ENCODE data around the gene AQR.
"Not testable (repeated sequence)": the region's sequence is repeated elsewhere in the genome, so short reads cannot be mapped to it uniquely, and the experiment has no call there.

DNA sequence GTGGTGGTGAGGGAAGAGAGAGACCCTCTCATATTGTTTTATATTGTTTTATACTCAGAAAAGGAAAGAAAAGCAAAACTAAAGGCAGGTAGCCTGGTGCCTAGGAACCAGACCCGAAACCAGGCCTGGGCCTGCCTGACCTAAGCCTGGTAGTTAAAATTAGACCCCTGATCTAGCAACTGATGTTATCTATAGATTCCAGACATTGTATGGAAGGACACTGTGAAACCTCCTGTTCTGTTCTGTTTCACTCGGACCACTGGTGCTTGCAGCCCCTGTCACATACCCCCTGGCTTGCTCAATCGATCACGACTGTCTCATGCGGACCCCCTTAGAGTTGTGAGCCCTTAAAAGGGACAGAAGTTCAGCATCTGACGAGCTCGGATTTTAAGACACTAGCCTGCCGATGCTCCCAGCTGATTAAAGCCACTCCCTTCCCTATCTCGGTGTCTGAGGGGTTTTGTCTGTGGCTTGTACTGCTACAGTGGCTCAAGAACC lies 156.6 kb downstream of the AQR start:
- not testable (repeated sequence) for TF ChIP-seq EZH2 (IDR thresholded peaks at IDR 0.05; ENCODE audit: borderline replicate concordance, low read depth, low read length, severe bottlenecking)
- TF ChIP-seq, protein P1, sequence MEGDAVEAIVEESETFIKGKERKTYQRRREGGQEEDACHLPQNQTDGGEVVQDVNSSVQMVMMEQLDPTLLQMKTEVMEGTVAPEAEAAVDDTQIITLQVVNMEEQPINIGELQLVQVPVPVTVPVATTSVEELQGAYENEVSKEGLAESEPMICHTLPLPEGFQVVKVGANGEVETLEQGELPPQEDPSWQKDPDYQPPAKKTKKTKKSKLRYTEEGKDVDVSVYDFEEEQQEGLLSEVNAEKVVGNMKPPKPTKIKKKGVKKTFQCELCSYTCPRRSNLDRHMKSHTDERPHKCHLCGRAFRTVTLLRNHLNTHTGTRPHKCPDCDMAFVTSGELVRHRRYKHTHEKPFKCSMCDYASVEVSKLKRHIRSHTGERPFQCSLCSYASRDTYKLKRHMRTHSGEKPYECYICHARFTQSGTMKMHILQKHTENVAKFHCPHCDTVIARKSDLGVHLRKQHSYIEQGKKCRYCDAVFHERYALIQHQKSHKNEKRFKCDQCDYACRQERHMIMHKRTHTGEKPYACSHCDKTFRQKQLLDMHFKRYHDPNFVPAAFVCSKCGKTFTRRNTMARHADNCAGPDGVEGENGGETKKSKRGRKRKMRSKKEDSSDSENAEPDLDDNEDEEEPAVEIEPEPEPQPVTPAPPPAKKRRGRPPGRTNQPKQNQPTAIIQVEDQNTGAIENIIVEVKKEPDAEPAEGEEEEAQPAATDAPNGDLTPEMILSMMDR (IDR thresholded peaks at IDR 0.05; ENCODE audit: borderline replicate concordance, extremely low read depth, low read length, poor library complexity, severe bottlenecking): not testable (repeated sequence)

Data from DND-41 (cell line).